CD8-positive, alpha-beta memory T cell (primary cell): ENCODE results near the gene FHIT. TPM values are rescaled to one million over a fixed set of nuclear protein-coding genes. Genes with fewer than 3 reads are reported as not detected.

Experiments
- CTCF ChIA-PET: fragments of 350-600 bp; sonication (Branson Sonifier 250); formaldehyde crosslinking; loops from one replicate; lab custom pipeline; 2021; ENCODE audit warnings: antibody characterized with exemption; lab: Charles Lee
- POLR2A ChIA-PET: fragments of 350-600 bp; sonication (Branson Sonifier 250); formaldehyde crosslinking; loops from one replicate; lab custom pipeline; 2021; ENCODE audit warnings: antibody characterized with exemption; lab: Charles Lee
- DNase-seq, 5 donors: peaks; one replicate each; pipeline versions ENCODE4 v3.0.0 to v3.0.0-alpha.2; 2020 to 2022; ENCODE audit warnings: mixed read lengths in 1 of 5
- H3K27ac ChIP-seq: one replicate; pipeline ENCODE4 v1.7.0; 2013; ENCODE audit warnings: low read depth, mild to moderate bottlenecking, low read length, moderate library complexity
- H3K27me3 ChIP-seq: 2 replicates; pipeline ENCODE4 v1.7.0; 2013; ENCODE audit warnings: low read length, mild to moderate bottlenecking; ENCODE audit not compliant: insufficient read depth, poor library complexity, severe bottlenecking
- H3K36me3 ChIP-seq: 2 replicates; pipeline ENCODE4 v1.7.0; 2013; ENCODE audit warnings: mild to moderate bottlenecking, low read length, moderate library complexity; ENCODE audit not compliant: insufficient read depth
- H3K4me1 ChIP-seq: 2 replicates; pipeline ENCODE4 v1.7.0; 2013; ENCODE audit warnings: mild to moderate bottlenecking, low read length, moderate library complexity; ENCODE audit not compliant: insufficient read depth
- H3K4me3 ChIP-seq: 2 replicates; pipeline ENCODE4 v1.7.0; 2013; ENCODE audit warnings: mild to moderate bottlenecking, low read length
- H3K9me3 ChIP-seq: 2 replicates; pipeline ENCODE4 v1.7.0; 2013; ENCODE audit warnings: mild to moderate bottlenecking, low read length
- H3K27ac Mint-ChIP-seq, 8 donors: one replicate each; pipeline ENCODE4 v1.8.0; 2020 to 2021; ENCODE audit warnings: mixed read lengths in 8 of 8, mild to moderate bottlenecking in 6 of 8, inconsistent platforms in 3 of 8, moderate library complexity in 3 of 8
- H3K27me3 Mint-ChIP-seq, 2 donors: one replicate each; pipeline ENCODE4 v1.8.0; 2020 to 2021; ENCODE audit warnings: mixed read lengths in 2 of 2, mild to moderate bottlenecking in 1 of 2, moderate library complexity in 1 of 2
- H3K36me3 Mint-ChIP-seq, 3 donors: one replicate each; pipeline ENCODE4 v1.8.0; 2020 to 2021; ENCODE audit warnings: mixed read lengths in 3 of 3, inconsistent platforms in 1 of 3, mild to moderate bottlenecking in 1 of 3
- H3K4me1 Mint-ChIP-seq, 3 donors: one replicate each; pipeline ENCODE4 v1.8.0; 2020 to 2021; ENCODE audit warnings: mixed read lengths in 3 of 3, inconsistent platforms in 1 of 3, mild to moderate bottlenecking in 1 of 3
- H3K4me3 Mint-ChIP-seq, 7 donors: one replicate each; pipeline ENCODE4 v1.8.0; 2020 to 2021; ENCODE audit warnings: mixed read lengths in 7 of 7, mild to moderate bottlenecking in 6 of 7, moderate library complexity in 4 of 7, inconsistent platforms in 2 of 7
- H3K9me3 Mint-ChIP-seq, 5 donors: one replicate each; pipeline ENCODE4 v1.8.0; 2020 to 2022; ENCODE audit warnings: mixed read lengths in 5 of 5, mild to moderate bottlenecking in 3 of 5, moderate library complexity in 2 of 5, inconsistent platforms in 1 of 5
- polyA plus RNA-seq: library from polyadenylated mRNA; unstranded; fragments of 300-500 nt; fragmentation: Illumina TruSeq; gene quantifications from one replicate; pipeline ENCODE4 v1.2.3, GENCODE V29; 2021
- total RNA-seq, 2 experiments: library from RNA; stranded (reverse); gene quantifications; one replicate each; pipeline ENCODE4 v1.2.3, GENCODE V29; 2021

Gene FHIT
- total and polyA plus RNA-seq, 3 experiments from 2014 or later = 4.1 to 7.4 (median 4.2) TPM

DNA sequence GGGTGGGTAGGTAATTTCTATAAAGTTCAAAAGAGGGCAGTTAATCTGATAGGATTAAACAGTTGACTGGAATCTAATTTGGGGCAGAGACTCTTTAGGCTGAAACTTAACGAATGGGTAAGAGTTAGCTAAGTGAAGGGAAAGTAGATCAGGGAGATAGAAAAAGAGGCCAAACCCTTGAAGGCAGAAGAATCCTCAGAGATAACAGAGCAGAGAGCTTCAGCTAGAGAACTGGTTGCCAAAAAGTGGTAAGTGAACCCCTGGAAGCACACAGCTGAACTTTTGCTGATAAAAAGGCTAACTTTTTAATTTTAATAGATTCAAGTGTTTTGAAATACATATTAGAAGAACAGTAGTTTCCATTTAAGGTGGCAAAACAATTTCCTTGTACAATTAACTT lies 99.2 kb downstream of the FHIT start:
- ChIA-PET CTCF (no interaction called here), POLR2A (no interaction called here)
- H3K27me3 Mint-ChIP-seq = peaks cover 0 to 1% of the 10 kb centered on the region in 2 donors
- H3K36me3 ChIP-seq = no peaks in the 10 kb centered on the region
- H3K4me1 Mint-ChIP-seq = no peaks in the 10 kb centered on the region
- peaks cover 0 to 24% (median 4%) of the 10 kb centered on the region in 5 donors for H3K9me3 Mint-ChIP-seq
- no peak overlapping the region for H3K27ac ChIP-seq
- DNase-seq = no peak
- H3K4me3 ChIP-seq = no peak overlapping the region
- H3K4me1 ChIP-seq = no peaks in the 10 kb centered on the region
- no peak overlapping the region for H3K4me3 Mint-ChIP-seq
- no peaks in the 10 kb centered on the region for H3K27me3 ChIP-seq
- H3K9me3 ChIP-seq = no peaks in the 10 kb centered on the region
- H3K27ac Mint-ChIP-seq = no peak overlapping the region
- H3K36me3 Mint-ChIP-seq = peaks cover 0 to 3% (median 1%) of the 10 kb centered on the region in 3 donors

DNA sequence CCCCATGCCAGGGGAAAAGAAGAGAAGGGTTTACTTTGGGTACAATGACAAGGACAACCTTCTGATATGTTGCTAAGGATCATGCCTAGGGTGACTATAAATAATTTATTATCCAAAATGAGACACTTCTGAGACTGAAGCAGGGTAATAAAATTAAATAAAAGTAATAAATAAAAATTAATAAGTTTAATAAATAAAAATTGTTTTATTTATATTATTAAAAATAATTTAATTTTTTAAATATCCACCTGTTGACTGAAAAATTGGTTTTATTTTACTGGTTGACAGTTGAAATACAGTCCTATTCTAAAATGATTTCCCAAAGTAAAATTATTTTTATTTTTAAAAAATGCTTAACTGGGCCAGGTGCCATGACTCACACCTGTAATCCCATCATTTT lies 102.0 kb downstream of the FHIT start:
- Mint-ChIP-seq H3K27me3 (peaks cover 0 to 1% of the 10 kb centered on the region in 2 donors), H3K27ac (no peak overlapping the region), H3K4me1 (no peaks in the 10 kb centered on the region), H3K9me3 (peaks cover 2 to 22% (median 4%) of the 10 kb centered on the region in 5 donors), H3K4me3 (no peak overlapping the region), H3K36me3 (peaks cover 0 to 1% (median 0%) of the 10 kb centered on the region in 3 donors)
- Histone ChIP-seq H3K4me1 (no peaks in the 10 kb centered on the region), H3K27ac (no peak overlapping the region), H3K9me3 (no peaks in the 10 kb centered on the region), H3K27me3 (no peaks in the 10 kb centered on the region), H3K4me3 (no peak overlapping the region), H3K36me3 (no peaks in the 10 kb centered on the region)
- DNase-seq = no peak
- CTCF ChIA-PET = no interaction called here
- POLR2A ChIA-PET = no interaction called here

DNA sequence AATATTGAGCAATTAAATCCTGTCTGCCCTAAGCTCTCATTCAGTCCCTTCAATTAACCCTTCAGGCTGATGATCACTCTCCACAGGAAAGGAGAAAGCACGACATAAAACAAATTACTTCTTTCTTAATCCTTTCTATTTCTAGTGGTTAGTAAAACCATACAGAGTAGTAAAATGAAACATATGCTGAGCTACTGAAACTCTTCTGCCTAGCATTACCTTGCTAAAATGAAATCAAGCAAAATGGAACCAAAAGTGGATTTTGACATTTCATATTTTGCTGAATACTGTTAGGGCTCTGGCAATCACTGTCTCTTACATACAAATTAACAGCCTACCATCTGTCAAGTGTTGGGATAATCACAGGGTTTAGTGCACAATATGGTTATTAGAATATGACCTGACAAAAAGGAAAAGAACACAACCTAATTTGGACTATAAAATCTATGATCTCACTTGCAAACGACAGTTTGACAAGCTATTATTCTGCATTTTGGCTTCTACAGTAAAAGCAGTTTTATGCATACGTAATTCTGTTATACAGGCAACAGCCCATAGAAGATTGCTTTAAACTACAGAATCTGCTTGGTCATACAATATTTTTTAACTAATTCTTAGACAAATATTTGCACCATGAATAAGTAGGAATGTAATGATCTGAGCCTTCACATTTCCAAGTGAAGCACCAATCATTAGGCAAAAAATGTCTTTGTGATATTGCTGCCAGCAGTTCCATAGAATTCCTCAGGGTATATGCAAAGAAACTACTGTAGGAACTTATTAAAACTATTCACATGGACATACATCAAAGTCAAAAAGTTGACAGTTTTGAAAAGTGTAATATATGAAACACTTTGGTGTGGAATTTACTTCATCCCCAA lies 105.0 kb downstream of the FHIT start:
- Mint-ChIP-seq H3K4me3 (no peak overlapping the region), H3K27me3 (peaks cover 0 to 1% of the 10 kb centered on the region in 2 donors), H3K36me3 (peaks cover 0 to 1% (median 0%) of the 10 kb centered on the region in 3 donors), H3K27ac (no peak overlapping the region), H3K9me3 (peaks cover 2 to 18% (median 4%) of the 10 kb centered on the region in 5 donors), H3K4me1 (no peaks in the 10 kb centered on the region)
- no peaks in the 10 kb centered on the region for H3K36me3 ChIP-seq
- ChIA-PET POLR2A (no interaction called here), CTCF (no interaction called here)
- H3K4me1 ChIP-seq = no peaks in the 10 kb centered on the region
- no peak for DNase-seq
- H3K9me3 ChIP-seq = no peaks in the 10 kb centered on the region
- no peak overlapping the region for H3K4me3 ChIP-seq
- H3K27ac ChIP-seq = no peak overlapping the region
- H3K27me3 ChIP-seq = no peaks in the 10 kb centered on the region

DNA sequence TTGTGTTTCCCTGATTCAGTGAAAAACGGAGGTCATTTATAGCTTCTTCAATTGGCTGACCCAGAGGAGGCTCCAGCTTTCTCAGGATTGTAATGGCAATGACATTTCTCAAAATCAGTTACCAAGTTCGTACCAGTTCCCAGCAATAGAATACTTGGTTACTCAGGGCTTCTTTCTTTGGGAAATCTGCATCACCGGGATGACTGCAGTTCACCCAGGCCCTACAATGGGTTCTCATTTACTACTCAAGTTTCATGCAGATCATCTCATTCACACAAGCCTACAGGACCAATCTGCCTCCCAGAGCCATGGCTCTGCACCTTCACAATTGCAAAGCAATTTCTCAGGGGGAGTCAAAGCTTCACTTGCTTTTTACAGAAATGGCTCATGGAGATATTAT lies 109.6 kb downstream of the FHIT start:
- H3K9me3 ChIP-seq = no peaks in the 10 kb centered on the region
- no peak overlapping the region for H3K27ac ChIP-seq
- H3K9me3 Mint-ChIP-seq = peaks cover 0 to 12% (median 3%) of the 10 kb centered on the region in 5 donors
- no peaks in the 10 kb centered on the region for H3K4me1 Mint-ChIP-seq
- ChIA-PET CTCF (no interaction called here), POLR2A (interaction anchor here (0.7 kb wide), 1 partner anchor 98 kb away, joined by 5 read pairs; no protein-coding TSS in a partner anchor)
- H3K36me3 ChIP-seq = no peaks in the 10 kb centered on the region
- no peaks in the 10 kb centered on the region for H3K27me3 Mint-ChIP-seq
- no peak overlapping the region for H3K27ac Mint-ChIP-seq
- no peak overlapping the region for H3K4me3 ChIP-seq
- no peak for DNase-seq
- H3K4me1 ChIP-seq = no peaks in the 10 kb centered on the region
- no peak overlapping the region for H3K4me3 Mint-ChIP-seq
- H3K36me3 Mint-ChIP-seq = no peaks in the 10 kb centered on the region
- H3K27me3 ChIP-seq = no peaks in the 10 kb centered on the region

DNA sequence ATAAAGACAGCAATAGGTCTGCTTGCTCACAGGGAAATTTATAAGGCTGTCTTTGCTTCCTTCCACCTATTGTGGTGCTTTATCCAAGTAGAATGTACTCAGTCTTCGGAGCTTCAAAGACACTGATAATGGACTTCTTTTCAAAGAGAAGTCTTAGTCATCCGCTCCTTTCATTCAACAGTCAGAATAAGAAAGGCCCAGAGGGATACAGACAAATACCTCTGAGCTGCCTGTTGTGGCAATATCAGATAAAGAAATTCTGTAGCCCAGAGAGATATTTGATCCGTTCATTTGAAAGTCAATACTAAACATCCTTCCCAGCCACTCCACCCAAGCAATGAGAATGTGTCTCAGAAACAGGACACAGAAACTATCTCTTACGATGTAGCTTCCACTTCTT lies 110.0 kb downstream of the FHIT start:
- ChIA-PET POLR2A (no interaction called here), CTCF (no interaction called here)
- H3K27ac Mint-ChIP-seq = no peak overlapping the region
- H3K36me3 Mint-ChIP-seq = no peaks in the 10 kb centered on the region
- Histone ChIP-seq H3K4me1 (no peaks in the 10 kb centered on the region), H3K4me3 (no peak overlapping the region), H3K27me3 (no peaks in the 10 kb centered on the region), H3K27ac (no peak overlapping the region), H3K36me3 (no peaks in the 10 kb centered on the region), H3K9me3 (no peaks in the 10 kb centered on the region)
- H3K27me3 Mint-ChIP-seq = no peaks in the 10 kb centered on the region
- no peak for DNase-seq
- H3K4me1 Mint-ChIP-seq = no peaks in the 10 kb centered on the region
- H3K4me3 Mint-ChIP-seq = no peak overlapping the region
- H3K9me3 Mint-ChIP-seq = peaks cover 0 to 13% (median 3%) of the 10 kb centered on the region in 5 donors

DNA sequence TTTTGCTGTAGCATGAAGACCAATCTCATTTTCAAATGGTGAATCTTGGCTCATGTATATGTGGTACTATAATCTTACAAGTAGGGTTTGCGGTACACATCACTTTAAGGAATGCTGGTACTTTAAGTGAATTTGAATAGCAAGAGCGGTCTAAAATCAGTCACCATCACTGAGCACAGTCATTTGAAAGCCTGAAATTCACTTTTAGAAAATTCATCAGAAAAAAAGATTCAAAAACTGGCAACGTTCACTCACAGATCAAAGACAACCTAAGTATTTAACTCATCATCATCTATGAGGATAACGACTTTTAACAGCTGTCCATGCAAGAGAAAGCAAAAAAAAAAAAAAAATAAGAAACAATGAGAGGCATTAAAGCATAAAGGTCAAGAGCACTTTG lies 111.6 kb downstream of the FHIT start:
- H3K27ac ChIP-seq = no peak overlapping the region
- Mint-ChIP-seq H3K4me1 (no peaks in the 10 kb centered on the region), H3K9me3 (peaks cover 0 to 9% (median 3%) of the 10 kb centered on the region in 5 donors), H3K27me3 (no peaks in the 10 kb centered on the region), H3K4me3 (no peak overlapping the region), H3K27ac (no peak overlapping the region), H3K36me3 (no peaks in the 10 kb centered on the region)
- no peak for DNase-seq
- H3K4me3 ChIP-seq = no peak overlapping the region
- ChIA-PET POLR2A (no interaction called here), CTCF (no interaction called here)
- no peaks in the 10 kb centered on the region for H3K27me3 ChIP-seq
- H3K4me1 ChIP-seq = no peaks in the 10 kb centered on the region
- no peaks in the 10 kb centered on the region for H3K9me3 ChIP-seq
- no peaks in the 10 kb centered on the region for H3K36me3 ChIP-seq

DNA sequence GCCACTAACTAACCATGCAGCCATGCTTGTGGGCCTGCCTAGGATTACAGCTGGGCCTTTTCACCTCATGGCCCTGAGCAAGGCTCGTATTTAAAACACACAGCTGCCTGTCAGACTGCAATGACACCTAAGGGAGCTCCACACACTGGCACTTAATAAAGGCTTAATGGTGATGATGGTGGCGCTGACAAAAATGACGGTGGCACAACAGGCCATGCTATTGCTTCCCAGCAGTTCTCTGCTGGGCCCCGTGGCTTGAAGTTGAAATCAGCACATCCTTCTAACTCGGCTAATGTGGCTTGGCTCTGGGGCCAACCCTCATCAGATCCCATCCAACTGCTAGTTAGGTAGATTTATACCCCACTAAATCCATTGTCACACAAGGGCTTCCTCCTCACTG lies 112.9 kb downstream of the FHIT start:
- ChIA-PET CTCF (no interaction called here), POLR2A (no interaction called here)
- Mint-ChIP-seq H3K4me1 (no peaks in the 10 kb centered on the region), H3K27ac (no peak overlapping the region), H3K27me3 (no peaks in the 10 kb centered on the region), H3K9me3 (peaks cover 0 to 7% (median 3%) of the 10 kb centered on the region in 5 donors), H3K36me3 (no peaks in the 10 kb centered on the region), H3K4me3 (no peak overlapping the region)
- Histone ChIP-seq H3K36me3 (no peaks in the 10 kb centered on the region), H3K4me1 (no peaks in the 10 kb centered on the region), H3K4me3 (no peak overlapping the region), H3K9me3 (no peaks in the 10 kb centered on the region), H3K27me3 (no peaks in the 10 kb centered on the region), H3K27ac (no peak overlapping the region)
- no peak for DNase-seq

DNA sequence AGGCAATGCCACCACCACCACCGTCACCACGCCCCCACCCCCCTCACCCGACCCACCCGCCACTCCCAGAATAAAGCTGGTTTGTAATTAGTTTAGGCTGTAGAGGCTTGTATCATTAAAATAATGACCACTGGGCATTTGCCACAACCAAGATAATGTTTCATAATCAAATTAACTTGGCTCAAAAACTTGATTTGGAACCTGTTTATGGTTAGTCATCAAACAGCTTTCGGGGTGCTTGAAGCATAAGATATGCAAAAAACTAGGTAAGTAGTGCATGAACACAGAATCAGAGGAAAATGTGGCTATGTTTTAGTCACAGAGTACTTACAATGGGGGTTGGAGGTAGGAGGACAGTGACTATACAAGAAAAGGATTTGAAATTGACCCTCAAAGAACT lies 115.1 kb downstream of the FHIT start:
- H3K36me3 Mint-ChIP-seq = no peaks in the 10 kb centered on the region
- Histone ChIP-seq H3K36me3 (no peaks in the 10 kb centered on the region), H3K9me3 (no peaks in the 10 kb centered on the region), H3K27me3 (no peaks in the 10 kb centered on the region), H3K4me1 (no peaks in the 10 kb centered on the region), H3K27ac (no peak overlapping the region), H3K4me3 (no peak overlapping the region)
- CTCF ChIA-PET = no interaction called here
- H3K27me3 Mint-ChIP-seq = no peaks in the 10 kb centered on the region
- no peak overlapping the region for H3K4me3 Mint-ChIP-seq
- no peaks in the 10 kb centered on the region for H3K4me1 Mint-ChIP-seq
- peaks cover 0 to 6% (median 3%) of the 10 kb centered on the region in 5 donors for H3K9me3 Mint-ChIP-seq
- DNase-seq = no peak
- peak overlapping the region in 1 of 8 donors; percentile 67 for H3K27ac Mint-ChIP-seq
- POLR2A ChIA-PET = no interaction called here
